ENCODE results near the gene MYO1E.

The MYO1E gene

DNA sequence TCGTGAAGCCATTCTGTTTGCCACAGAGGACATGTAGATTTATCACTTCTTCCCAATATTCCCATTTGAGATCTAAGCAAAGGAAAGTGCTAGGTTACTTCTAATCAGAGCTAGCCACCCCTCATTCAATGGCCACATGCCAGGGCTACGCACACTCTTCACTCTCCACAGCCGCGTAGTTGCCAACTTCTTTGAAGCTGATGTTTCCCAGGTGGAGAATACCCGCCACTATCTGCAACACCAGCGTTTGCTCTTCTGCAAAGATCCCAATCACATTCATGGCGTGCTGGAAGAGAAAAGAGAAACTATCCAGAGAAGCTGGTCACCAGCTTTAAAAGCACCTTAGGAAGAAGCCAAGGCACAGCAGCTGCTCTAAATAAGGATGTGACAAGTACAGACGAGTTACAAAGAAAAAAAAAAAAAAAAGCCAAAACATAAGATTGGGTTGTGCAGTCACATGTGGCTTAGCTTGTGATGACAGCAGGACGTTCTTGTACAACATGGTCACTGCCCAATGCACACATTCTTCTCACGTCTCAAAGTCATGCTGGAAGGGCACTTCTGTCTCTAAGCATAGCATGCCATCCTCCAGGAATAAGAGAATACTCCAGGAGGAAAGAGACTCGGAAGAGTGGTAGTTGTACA, 149.6 kb downstream of the MYO1E start:
- no peak for DNase-seq

DNA sequence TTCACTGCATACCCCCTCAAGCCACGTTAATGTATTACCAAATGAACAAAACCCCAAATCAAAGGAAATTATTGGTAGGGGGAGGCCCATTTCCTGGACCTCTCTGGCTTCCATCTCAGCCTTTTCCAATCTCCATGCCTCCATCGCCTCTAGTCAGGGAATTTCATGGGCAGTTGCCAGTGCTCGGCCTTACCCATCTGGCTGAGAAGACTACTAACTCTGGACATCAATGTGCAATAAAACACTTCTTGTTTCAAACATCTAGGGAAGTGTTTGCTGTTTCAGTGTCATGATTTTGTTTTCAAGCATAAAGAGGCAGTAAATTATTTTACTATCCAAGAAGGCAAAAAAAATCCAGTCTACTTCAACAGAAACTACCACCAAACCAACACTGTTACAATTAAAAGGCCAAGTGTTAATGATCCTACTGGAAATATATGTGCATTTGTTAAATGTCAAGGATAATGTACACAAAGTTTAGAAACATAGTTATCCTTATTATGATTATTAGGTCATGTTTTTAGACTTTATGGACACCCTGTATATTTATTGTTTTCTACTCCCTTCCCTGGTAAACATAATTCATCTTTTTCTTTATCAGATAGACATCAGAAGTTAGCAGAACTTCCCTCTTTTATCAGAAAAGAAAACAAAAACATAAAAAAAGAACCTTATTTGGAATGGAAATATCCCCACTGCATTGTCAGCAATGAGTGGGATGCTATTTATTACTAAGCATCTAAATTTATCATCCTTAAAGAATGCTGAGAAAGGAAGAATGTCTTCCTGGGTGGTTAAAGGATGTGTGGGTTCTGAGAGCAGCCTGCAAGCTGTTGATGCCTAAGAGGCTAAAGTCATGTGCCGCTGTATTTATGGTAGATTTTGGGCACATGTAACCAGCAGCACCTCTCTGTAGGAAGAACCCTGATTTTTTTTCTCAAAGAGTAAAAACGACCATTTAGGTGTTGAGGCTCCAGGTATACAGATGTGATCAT, 150.9 kb downstream of the MYO1E start:
- DNase-seq: no peak

DNA sequence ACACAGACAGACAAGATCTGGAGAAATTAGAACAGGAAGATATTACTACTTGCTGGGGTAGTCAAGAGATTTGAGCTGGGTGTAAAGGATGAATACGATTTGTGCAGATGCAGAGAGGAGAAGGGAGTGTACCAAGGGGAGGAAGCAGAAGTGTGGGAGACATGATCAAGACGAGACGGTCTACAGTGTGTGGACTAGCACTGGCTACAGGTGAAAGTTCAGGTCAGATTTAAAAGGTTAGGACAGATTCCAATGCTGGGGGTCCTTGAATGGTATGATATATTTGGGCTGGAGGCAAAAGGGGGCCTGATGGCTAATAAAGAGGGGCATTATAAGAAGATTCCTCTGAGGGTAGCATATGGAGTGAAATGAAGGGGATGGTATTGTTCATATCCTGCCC, 154.0 kb downstream of the MYO1E start:
- DNase-seq: no peak

DNA sequence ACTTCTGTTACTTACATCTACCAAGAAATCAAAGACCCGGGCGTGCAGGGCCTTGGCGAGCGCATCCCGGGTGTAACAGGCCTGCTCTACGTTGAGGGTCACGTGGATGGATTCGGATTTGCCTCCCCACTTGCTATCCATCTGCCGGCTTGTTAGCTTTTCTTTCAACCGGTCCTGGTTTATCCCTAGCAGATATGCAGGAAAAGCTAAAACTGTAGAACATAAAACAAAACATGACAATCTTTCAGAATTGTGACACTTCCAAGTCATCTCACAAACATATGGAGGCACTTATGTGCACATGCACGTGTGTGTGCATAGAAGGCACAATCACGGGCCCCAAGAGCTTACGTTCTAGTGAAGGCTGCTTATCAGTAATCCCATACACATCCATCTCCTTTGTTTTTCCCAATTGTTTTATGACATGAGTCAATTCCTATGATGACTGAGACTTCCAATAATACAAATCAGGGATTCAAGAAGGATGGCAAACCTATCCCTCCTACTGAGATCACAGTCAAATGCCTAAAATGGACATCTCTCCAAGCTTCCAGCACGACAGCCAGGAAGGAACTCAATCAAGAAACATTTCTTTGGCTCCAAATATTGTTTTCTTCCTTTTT, 154.7 kb downstream of the MYO1E start:
- no peak for DNase-seq

DNA sequence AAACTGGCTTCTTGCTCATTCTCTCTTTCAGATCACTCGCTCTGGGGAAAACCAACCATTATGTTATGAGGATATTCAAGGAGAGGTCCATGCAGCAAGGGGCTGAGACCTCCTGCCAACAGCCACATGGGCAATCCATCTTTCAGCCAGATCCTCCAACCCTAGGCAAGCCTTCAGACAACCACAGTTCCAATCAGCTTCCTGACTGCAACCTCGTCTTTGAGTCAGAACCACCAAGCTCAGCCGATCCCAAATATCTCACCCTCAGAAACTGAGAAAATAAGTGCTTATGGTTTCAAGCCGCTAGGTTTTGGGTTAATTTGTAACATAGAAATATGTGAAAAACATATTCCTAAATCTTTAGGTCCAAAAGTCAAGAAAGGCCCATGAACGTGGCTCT, 155.8 kb downstream of the MYO1E start:
- no peak for DNase-seq

DNA sequence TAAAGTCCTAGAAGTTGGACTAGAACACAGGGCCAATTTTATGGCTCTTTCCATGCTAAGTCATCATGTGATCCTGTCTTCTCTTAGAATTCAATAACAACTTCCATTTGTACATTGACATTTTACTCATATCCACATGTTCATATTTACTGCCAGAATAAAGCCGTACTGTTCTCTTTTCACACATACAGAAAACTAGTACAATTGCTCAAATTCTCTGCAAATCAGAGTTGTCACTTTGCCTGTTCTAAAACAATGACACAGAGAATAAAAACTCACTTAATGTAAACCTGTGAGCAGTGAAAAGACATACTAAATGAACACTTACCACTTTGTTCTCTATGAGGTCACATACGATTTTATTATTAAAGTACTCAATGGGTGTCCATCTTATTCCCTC, 162.5 kb downstream of the MYO1E start:
- no peak for DNase-seq

DNA sequence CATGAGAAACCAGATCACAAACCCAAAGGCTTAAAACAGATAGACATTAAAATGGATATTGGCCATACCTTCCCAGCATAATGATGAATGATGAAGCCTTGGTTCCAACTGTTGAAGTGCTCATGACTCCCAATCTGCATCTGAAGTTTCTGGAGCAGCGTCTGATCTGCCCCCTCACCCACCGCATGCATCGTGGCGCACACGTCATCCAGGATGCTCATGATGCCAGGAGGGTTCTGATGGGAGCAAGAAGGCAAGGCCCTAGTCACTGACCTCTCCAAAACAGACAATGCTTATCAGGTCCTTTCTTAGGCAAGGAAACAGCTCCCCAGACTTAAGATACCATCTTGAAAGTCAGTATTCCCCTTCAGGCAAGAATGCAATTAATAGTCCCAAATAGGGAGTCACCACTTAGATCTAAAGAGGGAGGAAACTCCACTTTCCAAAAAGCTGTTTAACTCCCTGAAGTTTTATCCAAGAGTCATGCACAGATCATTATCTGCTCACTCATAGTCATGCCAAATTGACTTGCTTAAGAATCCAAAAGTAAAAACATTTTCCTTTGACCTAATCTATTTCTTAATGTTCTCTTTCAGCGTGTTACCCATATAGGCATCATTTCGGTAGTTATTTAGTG, 163.9 kb downstream of the MYO1E start:
- DNase-seq: no peak

DNA sequence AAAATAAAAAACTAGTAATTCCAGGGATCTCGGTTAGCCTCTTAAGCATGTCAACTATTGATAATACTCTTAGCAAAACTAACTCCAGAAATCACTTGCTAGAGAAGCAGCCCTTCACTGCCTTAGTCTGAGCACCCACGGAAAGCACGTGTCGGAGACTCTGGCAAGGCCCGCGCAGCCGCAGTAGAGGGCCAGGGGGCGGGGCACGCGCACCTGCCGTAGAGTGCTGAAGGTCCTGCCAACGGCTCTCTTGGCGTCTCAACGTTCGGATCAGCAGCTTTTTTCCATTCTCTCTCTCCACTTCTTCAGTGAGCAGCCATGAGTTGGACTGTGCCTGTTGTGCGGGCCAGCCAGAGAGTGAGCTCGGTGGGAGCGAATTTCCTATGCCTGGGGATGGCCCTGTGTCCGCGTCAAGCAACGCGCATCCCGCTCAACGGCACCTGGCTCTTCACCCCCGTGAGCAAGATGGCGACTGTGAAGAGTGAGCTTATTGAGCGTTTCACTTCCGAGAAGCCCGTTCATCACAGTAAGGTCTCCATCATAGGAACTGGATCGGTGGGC, 166.0 kb downstream of the MYO1E start, which contains the start of gene LDHAL6B:
TSS of gene LDHAL6B (plus strand) at position 221 of the 561 bp plus-strand sequence. CDS start at position 319, 98 bp downstream.
- no peak for DNase-seq

DNA sequence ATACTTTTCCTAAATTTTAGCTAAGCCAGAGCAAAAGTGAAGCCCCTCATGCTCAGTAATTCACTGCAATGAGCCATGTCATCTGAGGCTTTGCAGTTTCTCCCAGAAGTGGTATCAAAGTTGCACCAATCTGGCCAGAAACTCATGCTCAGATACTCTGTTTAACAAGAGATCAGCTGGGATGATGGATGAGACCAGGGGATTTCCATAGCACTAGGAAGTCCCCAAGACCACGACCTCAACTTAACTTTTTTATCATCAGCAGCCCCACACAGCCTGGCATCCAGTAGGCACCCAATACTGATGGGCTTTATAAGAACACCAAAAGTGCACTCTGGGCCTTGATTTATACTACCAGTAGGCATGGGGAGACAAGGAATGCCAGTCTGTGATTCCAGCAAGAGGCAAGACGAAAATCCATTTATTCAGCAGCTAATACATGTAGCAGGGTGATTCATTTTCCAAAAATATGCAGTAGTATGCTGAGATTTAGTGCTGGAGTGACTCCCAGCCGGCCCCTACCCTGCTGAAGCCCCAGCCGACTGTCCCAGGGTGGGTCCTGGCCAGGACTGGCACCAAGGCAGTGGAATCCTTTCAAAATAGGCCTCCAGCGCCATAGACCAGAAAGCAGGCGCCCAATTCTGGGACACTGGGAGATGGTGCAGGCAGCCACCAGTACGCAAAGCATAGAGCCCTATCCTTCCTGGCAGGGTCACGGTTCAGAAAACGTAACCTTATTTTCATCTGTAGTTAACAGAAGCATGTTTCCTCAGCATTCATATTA, 166.6 kb downstream of the MYO1E start:
- DNase-seq: no peak

DNA sequence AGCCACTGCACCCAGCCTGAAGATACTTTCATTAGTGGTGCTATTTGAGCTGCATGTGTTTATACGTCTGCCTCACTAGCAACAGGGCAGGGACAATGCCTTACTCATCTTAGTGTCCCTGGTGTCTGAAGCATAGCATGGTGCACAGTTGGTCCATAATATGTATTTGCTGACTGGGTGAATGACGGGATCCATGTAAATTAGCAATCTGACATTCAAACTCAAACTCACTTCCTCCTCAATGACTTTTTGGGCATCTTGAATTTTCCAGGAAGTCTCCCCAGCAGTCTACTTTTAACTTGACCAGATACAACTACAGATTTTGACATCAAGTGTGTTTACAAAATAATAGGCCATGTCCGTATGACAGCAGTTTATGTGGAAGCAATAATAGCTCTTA, 169.0 kb downstream of the MYO1E start:
- DNase-seq: no peak

DNA sequence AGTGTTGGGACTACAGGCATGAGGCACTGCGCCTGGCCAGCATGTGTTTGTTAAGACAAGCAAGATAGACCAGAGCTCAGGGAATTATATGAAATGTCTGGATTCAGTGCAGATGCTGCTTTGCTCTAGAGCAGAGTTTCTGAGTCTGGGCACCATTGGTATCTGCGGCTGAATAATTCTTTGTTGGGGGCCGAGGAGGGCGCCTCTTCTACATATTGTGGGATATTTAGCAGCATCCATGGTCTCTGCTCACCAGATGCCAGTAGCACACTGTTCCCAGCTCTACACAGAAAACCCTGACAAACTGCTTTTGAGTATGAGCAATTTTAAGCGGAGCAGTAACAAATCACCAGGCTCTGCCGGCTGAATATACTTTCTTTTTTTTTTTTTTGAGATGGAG, 169.7 kb downstream of the MYO1E start:
- DNase-seq: no peak

DNA sequence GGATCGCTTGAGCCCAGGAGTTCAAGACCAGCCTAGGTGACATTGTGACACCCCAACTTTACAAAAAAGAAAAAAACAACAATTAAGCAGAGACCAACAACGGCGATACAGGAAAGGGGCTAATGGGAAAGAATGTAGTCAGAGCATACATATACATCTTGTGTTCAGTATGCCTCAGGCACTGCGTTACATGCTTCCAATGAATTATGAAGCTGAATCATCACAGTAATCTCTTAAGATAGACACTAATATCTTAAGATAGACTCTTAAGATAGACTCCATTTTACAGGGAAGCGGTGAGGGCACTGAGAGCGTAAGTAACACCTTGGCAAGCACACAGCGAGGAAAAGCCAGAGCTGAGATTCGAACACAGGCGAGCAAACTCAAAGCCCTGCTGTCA, 172.1 kb downstream of the MYO1E start:
- DNase-seq: no peak

DNA sequence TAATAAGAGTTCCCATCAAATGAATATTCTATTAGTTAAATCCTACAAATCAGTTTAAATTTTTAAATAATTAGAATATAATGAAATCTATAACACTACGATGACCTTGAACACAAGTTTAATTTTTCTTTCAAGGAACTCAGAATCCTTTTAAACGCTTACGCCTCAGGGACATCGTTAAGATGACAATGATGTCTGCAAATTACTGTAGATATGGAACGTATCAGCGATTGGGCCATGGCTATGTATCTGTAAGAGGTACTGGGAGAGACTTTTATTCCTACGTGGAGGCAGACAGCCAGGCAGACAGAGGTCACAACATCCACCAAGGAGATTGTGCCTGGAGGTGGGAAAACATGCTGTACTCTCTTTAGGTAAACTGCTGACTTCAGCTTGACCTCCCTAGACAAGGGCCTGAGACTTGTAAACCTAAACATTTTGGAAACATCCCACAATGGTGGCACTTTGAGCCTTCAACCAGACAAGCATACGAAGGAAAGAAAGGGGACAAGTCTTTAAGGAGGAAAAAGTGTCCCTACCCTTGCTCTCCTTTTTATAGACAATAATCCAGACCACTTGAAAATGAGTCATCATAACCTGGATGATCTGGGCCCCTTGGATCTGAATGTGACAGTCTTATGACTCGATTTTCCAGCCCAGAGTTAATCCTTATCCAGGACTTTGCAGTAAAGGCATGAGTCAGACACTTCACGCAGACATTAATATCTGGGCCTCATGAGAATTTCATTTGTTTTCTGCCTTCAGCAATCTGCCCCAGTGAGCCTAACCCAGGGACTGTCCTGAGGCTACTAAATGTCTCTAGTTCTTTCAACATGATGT, 172.8 kb downstream of the MYO1E start:
- no peak for DNase-seq

DNA sequence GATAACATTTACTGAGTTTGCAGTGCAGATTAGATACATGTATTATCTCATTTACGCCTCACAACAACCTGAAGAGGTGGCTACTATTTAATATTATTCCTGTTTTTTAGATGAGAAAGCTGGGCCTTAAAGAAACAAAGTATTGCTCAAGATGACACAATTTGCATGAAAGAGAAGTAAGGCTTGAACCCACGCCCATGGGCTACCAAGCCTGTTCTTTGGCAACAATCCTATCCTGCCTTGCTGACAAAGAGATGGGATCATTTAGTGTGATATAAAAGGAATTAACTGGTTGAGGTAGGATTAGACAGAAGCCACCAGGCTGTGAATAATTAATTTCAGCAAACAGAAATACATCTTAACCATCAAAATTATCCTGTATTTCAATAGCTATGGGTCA, 175.2 kb downstream of the MYO1E start:
- no peak for DNase-seq

DNA sequence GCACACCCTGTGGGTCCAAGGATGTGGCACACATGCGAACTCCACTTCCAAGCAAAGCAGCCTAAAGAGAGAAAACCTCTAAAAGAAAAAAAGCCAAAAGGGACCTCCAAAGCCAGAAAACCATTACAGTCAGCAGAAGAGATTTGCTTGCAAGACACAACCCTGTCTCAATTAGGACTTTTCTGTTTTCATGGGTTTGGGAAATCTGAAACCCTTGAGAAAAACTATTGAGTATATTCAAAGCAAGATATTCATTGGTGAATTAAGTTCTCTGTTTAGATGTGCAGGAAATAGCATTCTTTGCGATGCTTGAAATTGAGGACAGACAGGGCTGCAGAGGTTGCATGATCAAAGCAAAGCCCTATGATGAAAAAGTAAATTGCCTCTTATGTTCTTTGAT, 176.3 kb downstream of the MYO1E start:
- no peak for DNase-seq

DNA sequence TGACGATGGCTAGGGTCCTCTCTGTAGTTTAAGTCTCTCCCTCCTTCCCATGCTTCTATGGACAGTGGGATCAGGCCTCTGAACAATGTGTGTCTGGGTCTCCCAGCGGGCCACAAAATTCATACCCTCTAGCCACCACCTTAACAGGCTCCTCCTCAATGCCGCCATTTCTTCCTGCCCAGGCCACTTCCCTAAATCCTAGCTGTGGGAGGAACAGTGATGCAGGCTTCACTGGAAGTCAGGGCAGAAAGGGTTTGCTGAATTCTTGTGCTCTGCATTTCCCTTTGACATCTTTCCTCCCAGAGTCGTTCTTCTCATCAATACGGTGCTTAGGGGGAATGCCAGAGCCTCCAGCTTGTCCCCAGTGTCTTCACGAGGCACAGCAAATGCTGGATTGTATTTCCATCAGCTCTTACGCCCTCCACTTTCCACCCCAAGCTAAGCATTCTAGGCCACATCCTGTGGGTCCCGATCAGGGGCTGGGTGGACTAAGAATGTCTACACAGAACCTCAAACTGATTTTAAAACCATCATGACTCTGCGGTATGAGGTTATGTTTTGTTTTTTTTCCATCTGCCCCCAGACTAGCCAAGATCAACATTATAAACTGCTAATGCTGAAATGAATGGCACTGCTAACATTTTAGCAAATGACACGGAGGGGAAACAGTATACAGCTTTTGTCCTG, 177.9 kb downstream of the MYO1E start:
- no peak for DNase-seq

DNA sequence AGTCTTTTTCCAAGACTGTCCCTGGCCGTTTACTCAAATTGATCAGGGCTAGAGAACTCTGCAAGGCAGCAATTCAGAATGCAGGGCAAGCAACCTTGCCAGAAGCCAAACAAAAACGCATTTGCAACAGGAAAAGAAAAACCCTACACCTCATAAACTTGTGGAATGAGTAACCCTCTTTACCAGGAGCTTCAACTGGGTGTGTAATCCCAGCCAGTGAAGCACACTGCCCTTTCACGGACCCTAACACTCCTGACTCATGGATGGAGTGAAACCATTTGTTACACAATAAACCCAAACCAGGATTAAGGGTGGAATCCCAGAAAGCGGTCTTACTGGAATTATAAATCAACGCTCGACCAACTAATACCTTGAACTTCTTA, 180.8 kb downstream of the MYO1E start:
- DNase-seq: no peak

DNA sequence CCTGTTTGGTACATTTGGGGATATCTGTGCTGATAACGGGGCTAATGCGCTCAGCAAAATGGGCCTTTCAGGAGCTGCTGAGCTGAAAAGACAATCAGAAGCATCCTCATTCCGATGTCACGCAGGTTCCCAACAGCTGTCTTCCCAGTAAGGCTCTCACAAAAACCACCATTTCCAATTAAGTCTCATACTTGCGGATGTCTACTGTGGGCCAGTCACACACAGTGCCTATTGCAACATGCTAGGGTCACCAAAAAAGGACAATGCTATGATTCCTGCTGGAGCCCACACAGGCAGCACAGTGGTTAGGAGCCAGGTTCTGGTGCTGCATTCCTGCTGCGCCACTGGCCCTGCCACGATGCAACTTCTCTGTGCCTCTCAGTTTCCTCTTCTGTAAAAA, 182.4 kb downstream of the MYO1E start:
- no peak for DNase-seq

DNA sequence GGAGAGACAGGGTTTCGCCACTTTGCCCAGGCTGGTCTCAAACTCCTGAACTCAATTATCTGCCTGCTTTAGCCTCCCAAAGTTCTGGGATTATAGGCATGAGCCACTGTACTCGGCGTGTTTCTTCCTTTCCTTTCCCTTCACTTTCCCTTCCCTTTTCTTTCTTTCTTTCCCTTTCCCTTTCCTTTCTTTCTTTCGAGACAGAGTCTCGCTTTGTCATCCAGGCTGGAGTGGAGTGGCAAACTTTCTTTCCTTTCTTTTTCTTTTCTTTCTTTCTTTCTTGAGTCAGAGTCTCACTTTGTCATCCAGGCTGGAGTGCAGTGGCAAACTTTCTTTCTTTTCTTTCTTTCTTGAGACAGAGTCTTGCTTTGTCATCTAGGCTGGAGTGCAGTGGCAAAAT, 183.4 kb downstream of the MYO1E start:
- no peak for DNase-seq

DNA sequence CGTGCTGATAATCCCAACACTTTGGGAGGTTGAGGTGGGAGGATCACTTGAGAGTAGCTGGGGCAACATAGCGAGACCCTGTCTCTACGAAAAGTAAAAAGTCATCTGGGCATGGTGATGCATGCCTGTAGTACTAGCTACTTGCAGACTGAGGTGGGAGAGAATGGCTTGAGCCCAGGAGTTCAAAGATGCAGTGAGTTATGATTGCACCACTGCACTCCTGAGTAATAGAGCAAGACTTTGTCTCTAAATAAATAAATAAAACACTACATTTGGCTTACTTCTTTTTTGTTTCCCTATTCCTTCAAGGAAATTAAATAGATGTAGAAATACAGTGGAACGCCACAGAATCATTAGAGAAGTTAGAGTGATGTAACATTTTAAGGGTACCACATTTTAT, 186.2 kb downstream of the MYO1E start:
- DNase-seq: no peak

DNA sequence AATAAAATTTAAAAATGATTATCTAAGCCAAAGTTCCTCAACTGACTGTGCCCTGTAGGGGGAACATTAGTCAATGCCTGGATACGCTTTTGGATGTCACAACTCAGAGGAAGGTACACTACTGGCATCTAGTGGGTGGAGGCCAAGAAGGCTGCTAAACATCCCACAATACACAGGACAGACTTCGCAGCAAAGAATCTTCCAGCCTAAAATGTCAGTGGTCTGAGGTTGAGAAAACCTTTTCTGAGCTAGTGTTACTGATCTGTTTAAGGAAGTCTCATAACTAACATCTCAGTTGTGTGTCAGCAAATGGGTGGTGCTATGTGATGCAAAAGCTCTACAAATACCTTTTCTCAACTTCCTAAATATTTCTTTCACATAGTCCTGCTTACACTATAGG, 186.9 kb downstream of the MYO1E start:
- DNase-seq: no peak

Data from activated CD4-positive, alpha-beta T cell treated with anti-CD3 and anti-CD28 coated beads, Interleukin-2, amount 50 U/mL, for 4 hours (primary cell).